Measurements from ENCODE around the gene FOLH1.
"Not testable (repeated sequence)": the region's sequence is repeated elsewhere in the genome, so short reads cannot be mapped to it uniquely, and the experiment has no call there.

- TF ChIP-seq EZH2phosphoT487 (IDR thresholded peaks at IDR 0.05; ENCODE audit: borderline replicate concordance); CTCF (conservative IDR thresholded peaks at IDR 0.05; ENCODE audit: low read length): not testable (repeated sequence)
These were observed 25.3 kb upstream of the FOLH1 start for GRCh38 chr11:49233685-49234084.
